Measurements from ENCODE around the gene PPP2R2D.

GRCh38 chr10:131865223-131865917, 35.4 kb upstream of the PPP2R2D start:
- TF ChIP-seq CTCF (IDR thresholded peaks at IDR 0.05) (no peak), POLR2A (IDR thresholded peaks at IDR 0.05; ENCODE audit: low read depth) (no peak), POLR2AphosphoS5 (IDR thresholded peaks at IDR 0.05) (no peak), EP300 (IDR thresholded peaks at IDR 0.05) (no peak)
